GM12878 (cell line): ENCODE measurements around the gene MED31. TPM values are rescaled to one million over a fixed set of nuclear protein-coding genes. Genes with fewer than 3 reads are reported as not detected.

Experiments used
- ATAC-seq: fragments of 200-7000 bp; cut with Tn5 transposase; 3 replicates; pipeline ENCODE4 v1.9.1; 2020; ENCODE audit warnings: mild to moderate bottlenecking, moderate library complexity
- BruUV-seq: library from RNA; stranded (reverse); fragments of 400-500 nt; replicated peaks from 2 replicates; lab custom pipeline; 2021; lab: Mats Ljungman, UMichigan
- CTCF ChIA-PET: fragments of 300-600 bp; sonication (Branson Sonifier 250); formaldehyde crosslinking; extraction: SDS; loops from one replicate; lab custom pipeline; 2021; ENCODE audit warnings: inconsistent platforms; lab: Yijun Ruan, JAX
- POLR2A ChIA-PET: fragments of 350-600 bp; formaldehyde crosslinking; extraction: SDS; loops from one replicate; lab custom pipeline; 2021; ENCODE audit warnings: inconsistent platforms; lab: Charles Lee
- RAD21 ChIA-PET: fragments of 300-600 bp; sonication (Branson Sonifier 250); formaldehyde crosslinking; loops from one replicate; lab custom pipeline; 2023; ENCODE audit warnings: antibody characterized with exemption; ENCODE audit not compliant: unreplicated experiment; lab: Charles Lee
- SMC1A ChIA-PET: fragments of 300-600 bp; sonication (Branson Sonifier 250); formaldehyde crosslinking; loops from one replicate; lab custom pipeline; 2023; ENCODE audit not compliant: unreplicated experiment, uncharacterized antibody; lab: Charles Lee
- DNase-seq: peaks from one replicate; pipeline ENCODE4 v3.0.0-alpha.2; 2011; ENCODE audit warnings: low read depth, low spot score
- FAIRE-seq: peaks from 3 replicates; lab custom pipeline; 2011; peaks lifted over from hg19 to GRCh38; lab: Jason Lieb, UNC
- H2AFZ ChIP-seq: 2 replicates; pipeline ENCODE4 v1.6.0; 2011; ENCODE audit warnings: low read depth, low read length, control low read depth; ENCODE audit not compliant: control insufficient read depth
- H3K27ac ChIP-seq: 2 replicates; pipeline ENCODE4 v1.5.1; 2011; ENCODE audit warnings: control low read depth; ENCODE audit not compliant: control insufficient read depth, insufficient read depth
- H3K27me3 ChIP-seq, 2 experiments: replicated peaks in 1 of 2; 2 replicates each; pipeline versions ENCODE4 v1.6.0 to v1.6.1; 2011; ENCODE audit warnings: low read length in 1 of 2; ENCODE audit not compliant: control insufficient read depth in 2 of 2, insufficient read depth in 2 of 2
- H3K36me3 ChIP-seq, 2 experiments: 2 replicates each; pipeline ENCODE4 v1.5.1; 2011; ENCODE audit warnings: low read length in 1 of 2; ENCODE audit not compliant: control insufficient read depth in 2 of 2, insufficient read depth in 2 of 2
- H3K4me1 ChIP-seq: 2 replicates; pipeline ENCODE4 v1.6.1; 2011; ENCODE audit warnings: mild to moderate bottlenecking, low read length, moderate library complexity, mixed read lengths; ENCODE audit not compliant: control insufficient read depth, insufficient read depth
- H3K4me2 ChIP-seq: 2 replicates; pipeline ENCODE4 v1.6.0; 2011; ENCODE audit warnings: control low read depth; ENCODE audit not compliant: control insufficient read depth, insufficient read depth
- H3K4me3 ChIP-seq: fragments of 200-600 bp; sonication (generic); 2 replicates; pipeline ENCODE4 v1.5.1; 2016
- H3K79me2 ChIP-seq: 2 replicates; pipeline ENCODE4 v1.6.0; 2011; ENCODE audit warnings: low read length; ENCODE audit not compliant: control insufficient read depth, insufficient read depth
- H3K9ac ChIP-seq: 2 replicates; pipeline ENCODE4 v1.8.0; 2011; ENCODE audit warnings: low read length, control low read depth, mixed read lengths; ENCODE audit not compliant: control insufficient read depth, insufficient read depth
- H3K9me3 ChIP-seq: replicated peaks from 3 replicates; pipeline ENCODE4 v1.5.1; 2011; ENCODE audit warnings: mild to moderate bottlenecking, low read length; ENCODE audit not compliant: control insufficient read depth, insufficient read depth
- H4K20me1 ChIP-seq: 2 replicates; pipeline ENCODE4 v1.6.0; 2011; ENCODE audit not compliant: control insufficient read depth, insufficient read depth
- ATF3 ChIP-seq: IDR thresholded peaks from 2 replicates; pipeline ENCODE4 v1.6.1; 2011; ENCODE audit warnings: low read depth, mild to moderate bottlenecking, low read length, moderate library complexity, borderline replicate concordance; ENCODE audit errors: extremely low read depth
- CBFB ChIP-seq: IDR thresholded peaks from 2 replicates; pipeline ENCODE4 v1.6.1; 2016; ENCODE audit warnings: antibody characterized with exemption, low read depth
- CHD2 ChIP-seq: IDR thresholded peaks from 2 replicates; pipeline ENCODE4 v1.6.1; 2011; ENCODE audit warnings: low read depth, low read length, improper control_type of control experiment, borderline replicate concordance
- CREB1 ChIP-seq: IDR thresholded peaks from 2 replicates; pipeline ENCODE4 v1.6.1; 2012; ENCODE audit warnings: low read depth, mild to moderate bottlenecking, inconsistent platforms
- FOS ChIP-seq: IDR thresholded peaks from 3 replicates; pipeline ENCODE4 v1.6.1; 2011; ENCODE audit warnings: borderline replicate concordance; ENCODE audit not compliant: insufficient read length; ENCODE audit errors: extremely low read depth
- FOXK2 ChIP-seq: fragments of 450-650 bp; IDR thresholded peaks from 2 replicates; pipeline ENCODE4 v1.6.1; 2017; ENCODE audit warnings: mild to moderate bottlenecking, moderate library complexity
- FOXM1 ChIP-seq: IDR thresholded peaks from 2 replicates; pipeline ENCODE4 v1.6.1; 2012; ENCODE audit warnings: low read depth, mild to moderate bottlenecking, inconsistent platforms, low read length, moderate library complexity
- HDGF ChIP-seq: fragments of 450-650 bp; IDR thresholded peaks from 2 replicates; pipeline ENCODE4 v1.6.1; 2016; ENCODE audit warnings: antibody characterized with exemption
- MYB ChIP-seq: fragments of 150-350 bp; IDR thresholded peaks from 2 replicates; pipeline ENCODE4 v1.6.1; 2014; ENCODE audit warnings: mild to moderate bottlenecking, low read depth, low read length, borderline replicate concordance
- NR2F1 ChIP-seq: fragments of 450-650 bp; conservative IDR thresholded peaks from 2 replicates; pipeline ENCODE4 v1.6.1; 2017; ENCODE audit warnings: mild to moderate bottlenecking
- PAX5 ChIP-seq: IDR thresholded peaks from 2 replicates; pipeline ENCODE4 v1.6.1; 2011; ENCODE audit warnings: low read depth, low read length, borderline replicate concordance
- RUNX3 ChIP-seq: IDR thresholded peaks from 2 replicates; pipeline ENCODE4 v1.6.1; 2012; ENCODE audit warnings: low read length, inconsistent platforms
- SMARCA5 ChIP-seq: fragments of 450-650 bp; IDR thresholded peaks from 2 replicates; pipeline ENCODE4 v1.6.1; 2017; ENCODE audit warnings: mild to moderate bottlenecking
- STAT1 ChIP-seq: fragments of 450-650 bp; conservative IDR thresholded peaks from 2 replicates; pipeline ENCODE4 v1.6.1; 2014; ENCODE audit warnings: antibody characterized with exemption, mild to moderate bottlenecking
- SUZ12 ChIP-seq: fragments of 200-600 bp; sonication (generic); IDR thresholded peaks from one replicate; pipeline ENCODE4 v1.6.1; 2018; ENCODE audit warnings: antibody characterized with exemption, mild to moderate bottlenecking; ENCODE audit not compliant: unreplicated experiment
- TAF1 ChIP-seq: IDR thresholded peaks from 2 replicates; pipeline ENCODE4 v1.6.1; 2011; ENCODE audit warnings: mild to moderate bottlenecking, low read depth, low read length, borderline replicate concordance
- TBL1XR1 ChIP-seq: IDR thresholded peaks from 2 replicates; pipeline ENCODE4 v1.6.1; 2012; ENCODE audit warnings: low read depth, low read length, improper control_type of control experiment
- ZZZ3 ChIP-seq: IDR thresholded peaks from 2 replicates; pipeline ENCODE4 v1.6.1; 2011; ENCODE audit warnings: low read depth; ENCODE audit not compliant: control insufficient read depth, insufficient read length
- WGBS: methylation state at CpG from one replicate; pipeline ENCODE4 v1.1.6; 2016; ENCODE audit warnings: low lambda C conversion rate; ENCODE audit not compliant: insufficient replicate concordance, insufficient coverage; ENCODE audit errors: missing lambda C conversion rate; 5-methylcytosine and 5-hydroxymethylcytosine counted together
- in situ Hi-C: fragments of 300-500 bp; cut with MboI; formaldehyde crosslinking; loops from 9 replicates; pipeline ENCODE4 v1.14.3; 2018; ENCODE audit warnings: mixed read lengths
- intact Hi-C: fragments of 100-400 bp; cut with micrococcal nuclease; formaldehyde crosslinking; loops from one replicate; pipeline ENCODE4 v1.14.2; 2022; ENCODE audit not compliant: unreplicated experiment
- polyA plus RNA-seq, 11 experiments: library from polyadenylated mRNA; depleted of rRNA in 4 of 11; unstranded in 6 of 11; stranded (reverse) in 5 of 11; fragments of >200 nt; fragmentation: Nextera tagmentation in 4 of 11; fragmentation: Illumina TruSeq in 1 of 11; extraction: Ambion mirVana in 4 of 11; extraction: Trizol in 1 of 11; gene quantifications; 1 replicate in 1 of 11; 2 replicates in 10 of 11; pipeline versions ENCODE4 v1.2.1 to v1.2.3, GENCODE V29; 2011 to 2016; ENCODE audit warnings: inconsistent platforms in 2 of 11, missing spikeins in 2 of 11, low read depth in 1 of 11
- total RNA-seq, 4 experiments: library from RNA; depleted of rRNA in 3 of 4; stranded (reverse); fragments of >200 nt in 3 of 4; fragmentation: Illumina TruSeq in 1 of 4; extraction: Trizol in 1 of 4; gene quantifications; 2 replicates each; pipeline versions ENCODE4 v1.2.1 to v1.2.3, GENCODE V29; 2013 to 2021
- TF ChIP-seq, protein P1 (sequence below): IDR thresholded peaks from 2 replicates; pipeline ENCODE4 v1.6.1; 2011; ENCODE audit warnings: low read depth, low read length, improper control_type of control experiment, borderline replicate concordance
- TF ChIP-seq, protein P2 (sequence below): fragments of 450-650 bp; IDR thresholded peaks from 2 replicates; pipeline ENCODE4 v1.6.1; 2017; ENCODE audit warnings: antibody characterized with exemption, mild to moderate bottlenecking, moderate library complexity

Gene MED31
- total and polyA plus RNA-seq, 10 of the 15 experiments (the other 5 are each of a cell fraction or from before 2014, with no cell fraction given): 14.4 to 71.1 (median 34.6) TPM

GRCh38 chr17:6695565-6695964 is 44.2 kb upstream of the MED31 start (continued):
- no peak for TF ChIP-seq CBFB
- TF ChIP-seq TBL1XR1: no peak
- TF ChIP-seq, protein P1, sequence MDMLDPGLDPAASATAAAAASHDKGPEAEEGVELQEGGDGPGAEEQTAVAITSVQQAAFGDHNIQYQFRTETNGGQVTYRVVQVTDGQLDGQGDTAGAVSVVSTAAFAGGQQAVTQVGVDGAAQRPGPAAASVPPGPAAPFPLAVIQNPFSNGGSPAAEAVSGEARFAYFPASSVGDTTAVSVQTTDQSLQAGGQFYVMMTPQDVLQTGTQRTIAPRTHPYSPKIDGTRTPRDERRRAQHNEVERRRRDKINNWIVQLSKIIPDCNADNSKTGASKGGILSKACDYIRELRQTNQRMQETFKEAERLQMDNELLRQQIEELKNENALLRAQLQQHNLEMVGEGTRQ: no peak
- no peak for TF ChIP-seq CREB1
- TF ChIP-seq ATF3: no peak
- no peak for TF ChIP-seq SMARCA5
- TF ChIP-seq MYB: no peak
- no peak for TF ChIP-seq SUZ12
- TF ChIP-seq PAX5: no peak
- no peak for TF ChIP-seq TAF1

DNA sequence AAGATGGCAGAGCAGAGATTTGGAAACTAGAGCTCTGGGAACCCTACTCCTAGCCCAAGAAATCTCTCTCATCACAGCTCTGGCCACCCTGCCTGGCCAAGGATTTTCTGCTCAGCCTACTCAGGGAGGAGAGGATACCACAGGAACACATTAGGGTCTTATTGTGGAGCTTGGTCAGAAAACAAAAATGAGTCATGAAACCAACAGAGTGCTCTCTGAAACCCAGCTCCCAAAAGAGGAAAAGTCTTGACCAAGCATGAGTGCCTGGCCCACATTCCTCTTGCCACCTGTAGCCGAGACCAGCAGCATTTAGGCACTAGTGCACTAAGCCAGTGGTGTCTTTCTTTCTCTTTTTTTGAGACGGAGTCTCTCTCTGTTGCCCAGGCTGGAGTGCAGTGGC is 43.6 kb upstream of the MED31 start:
- ChIA-PET CTCF (no interaction called here), RAD21 (no interaction called here), POLR2A (no interaction called here), SMC1A (no interaction called here)
- DNase-seq: no peak
- Histone ChIP-seq H3K9ac (no peak overlapping the region), H3K9me3 (no peaks in the 10 kb centered on the region), H3K4me1 (no peaks in the 10 kb centered on the region; the same call in 1 of the 2 replicates), H3K4me2 (no peak overlapping the region), H3K27me3 (peaks cover 0 to 1% of the 10 kb centered on the region in 2 experiments; a peak in 1 of 4 replicates), H3K27ac (no peak overlapping the region), H2AFZ (no peak overlapping the region), H3K4me3 (no peak overlapping the region), H3K36me3 (no peaks in the 10 kb centered on the region), H3K79me2 (no peaks in the 10 kb centered on the region), H4K20me1 (no peaks in the 10 kb centered on the region)
- in situ Hi-C loops: no loop called here
- intact Hi-C loops: no loop called here
- ATAC-seq: no peak
- WGBS: 25% methylated on average over 2 of the region's 2 CpGs
- no TSS peak for BruUV-seq
- no peak for FAIRE-seq
- TF ChIP-seq HDGF (no peak), ZZZ3 (no peak), NR2F1 (no peak), RUNX3 (no peak), FOXK2 (no peak), FOXM1 (no peak), STAT1 (no peak), FOS (no peak), CHD2 (no peak)
- TF ChIP-seq, protein P2, sequence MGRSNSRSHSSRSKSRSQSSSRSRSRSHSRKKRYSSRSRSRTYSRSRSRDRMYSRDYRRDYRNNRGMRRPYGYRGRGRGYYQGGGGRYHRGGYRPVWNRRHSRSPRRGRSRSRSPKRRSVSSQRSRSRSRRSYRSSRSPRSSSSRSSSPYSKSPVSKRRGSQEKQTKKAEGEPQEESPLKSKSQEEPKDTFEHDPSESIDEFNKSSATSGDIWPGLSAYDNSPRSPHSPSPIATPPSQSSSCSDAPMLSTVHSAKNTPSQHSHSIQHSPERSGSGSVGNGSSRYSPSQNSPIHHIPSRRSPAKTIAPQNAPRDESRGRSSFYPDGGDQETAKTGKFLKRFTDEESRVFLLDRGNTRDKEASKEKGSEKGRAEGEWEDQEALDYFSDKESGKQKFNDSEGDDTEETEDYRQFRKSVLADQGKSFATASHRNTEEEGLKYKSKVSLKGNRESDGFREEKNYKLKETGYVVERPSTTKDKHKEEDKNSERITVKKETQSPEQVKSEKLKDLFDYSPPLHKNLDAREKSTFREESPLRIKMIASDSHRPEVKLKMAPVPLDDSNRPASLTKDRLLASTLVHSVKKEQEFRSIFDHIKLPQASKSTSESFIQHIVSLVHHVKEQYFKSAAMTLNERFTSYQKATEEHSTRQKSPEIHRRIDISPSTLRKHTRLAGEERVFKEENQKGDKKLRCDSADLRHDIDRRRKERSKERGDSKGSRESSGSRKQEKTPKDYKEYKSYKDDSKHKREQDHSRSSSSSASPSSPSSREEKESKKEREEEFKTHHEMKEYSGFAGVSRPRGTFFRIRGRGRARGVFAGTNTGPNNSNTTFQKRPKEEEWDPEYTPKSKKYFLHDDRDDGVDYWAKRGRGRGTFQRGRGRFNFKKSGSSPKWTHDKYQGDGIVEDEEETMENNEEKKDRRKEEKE: no peak
